NOMO-1 treated with dmso at 0.1 percent for 144 hours (cell line): ENCODE data around the gene RASSF5.
"Not testable (repeated sequence)": the region's sequence is repeated elsewhere in the genome, so short reads cannot be mapped to it uniquely, and the experiment has no call there.

Experiments
- DNase-seq: peaks from one replicate; lab custom pipeline; 2025; ENCODE audit not compliant: unreplicated experiment; lab: John Stamatoyannopoulos, UW

The RASSF5 gene

DNA sequence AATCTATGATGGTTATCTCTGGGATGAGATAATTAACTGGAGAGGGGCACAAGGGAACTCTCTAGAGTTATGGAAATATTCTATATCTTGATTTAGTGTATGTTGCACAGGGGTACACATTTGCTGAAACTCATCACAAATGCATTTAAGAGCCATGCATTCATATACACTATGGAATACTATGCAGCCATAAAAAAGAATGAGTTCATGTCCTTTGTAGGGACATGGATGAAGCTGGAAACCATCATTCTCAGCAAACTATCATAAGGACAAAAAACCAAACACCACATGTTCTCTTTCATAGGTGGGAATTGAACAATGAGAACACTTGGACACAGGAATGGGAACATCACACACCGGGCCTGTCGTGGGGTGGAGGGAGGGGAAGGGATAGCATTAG, 119.1 kb downstream of the RASSF5 start:
- DNase-seq: not testable (repeated sequence)

DNA sequence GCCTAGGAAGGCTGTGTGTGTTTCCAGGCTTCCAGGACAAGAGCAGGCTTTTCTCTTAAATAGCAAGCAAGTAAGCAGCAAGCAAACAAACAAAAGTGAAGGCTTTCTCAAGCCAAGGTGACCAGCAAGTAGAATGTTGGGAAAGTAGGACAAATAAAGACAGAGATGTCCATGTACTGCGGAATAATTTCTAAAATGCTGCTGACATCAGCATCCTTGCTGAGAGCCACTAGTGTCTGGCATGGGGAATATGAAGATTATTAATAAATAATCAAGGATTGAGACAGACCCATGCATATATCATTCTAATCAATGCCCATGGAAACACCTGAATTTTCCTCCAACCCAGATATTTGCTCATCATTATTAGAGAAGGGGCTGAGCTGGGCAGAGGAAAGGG, 121.6 kb downstream of the RASSF5 start:
- DNase-seq: no peak

GRCh38 chr1:206631085-206631509, 123.8 kb downstream of the RASSF5 start:
- DNase-seq: peak; percentile 17

DNA sequence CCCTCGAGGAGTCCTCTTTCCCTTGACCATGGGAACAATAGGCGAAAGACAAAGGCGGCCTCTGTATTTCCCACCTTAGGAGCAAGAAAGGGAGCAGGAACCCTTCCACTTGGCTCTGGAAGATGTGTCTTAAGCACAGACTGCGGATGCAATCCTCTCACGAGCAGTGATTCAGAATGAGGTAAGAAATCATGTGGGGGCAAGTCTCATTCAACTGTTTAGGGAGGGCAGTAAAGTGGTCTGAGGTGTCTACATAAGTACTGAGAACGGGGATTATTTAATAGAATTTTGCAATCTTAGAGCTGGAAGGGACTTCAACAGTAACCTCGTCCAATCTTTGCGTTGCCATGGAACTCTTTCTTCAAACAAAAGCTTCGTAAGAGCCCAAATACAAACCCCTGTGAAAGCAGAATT, 126.4 kb downstream of the RASSF5 start:
- no peak for DNase-seq

DNA sequence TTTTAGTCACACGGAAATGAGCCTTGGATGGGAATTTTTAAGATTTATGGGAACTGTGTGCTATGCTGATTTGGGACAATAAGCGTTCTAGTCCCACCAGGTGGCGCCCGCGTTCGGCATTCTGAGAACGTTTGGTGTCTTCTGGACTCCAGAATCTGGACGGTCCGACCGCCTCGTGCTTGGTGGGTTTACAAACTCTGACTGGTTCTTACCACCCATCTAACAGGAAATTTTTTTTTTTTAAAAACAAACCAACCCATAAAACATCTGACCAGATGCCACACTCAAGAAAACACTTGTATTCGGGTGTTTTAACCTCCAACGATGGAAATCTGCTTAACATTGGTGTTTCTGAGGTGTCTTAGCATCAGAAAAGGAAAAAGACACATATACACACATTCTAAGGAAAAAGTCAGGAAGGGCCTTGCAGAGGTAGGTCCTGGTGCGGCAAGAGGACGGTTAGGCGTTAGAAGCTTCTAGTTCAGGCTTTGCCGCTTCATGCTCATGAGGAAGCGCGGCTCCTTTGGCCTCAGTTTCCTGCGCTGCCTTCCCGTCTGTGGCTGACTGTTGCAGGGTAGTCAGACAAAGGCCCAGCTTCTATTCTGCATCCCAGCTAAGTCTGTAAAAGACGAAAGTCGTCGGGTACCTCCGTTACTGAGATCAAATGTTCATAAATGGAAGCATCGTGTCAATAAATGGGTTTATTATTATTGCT, 127.2 kb downstream of the RASSF5 start:
- DNase-seq: no peak

DNA sequence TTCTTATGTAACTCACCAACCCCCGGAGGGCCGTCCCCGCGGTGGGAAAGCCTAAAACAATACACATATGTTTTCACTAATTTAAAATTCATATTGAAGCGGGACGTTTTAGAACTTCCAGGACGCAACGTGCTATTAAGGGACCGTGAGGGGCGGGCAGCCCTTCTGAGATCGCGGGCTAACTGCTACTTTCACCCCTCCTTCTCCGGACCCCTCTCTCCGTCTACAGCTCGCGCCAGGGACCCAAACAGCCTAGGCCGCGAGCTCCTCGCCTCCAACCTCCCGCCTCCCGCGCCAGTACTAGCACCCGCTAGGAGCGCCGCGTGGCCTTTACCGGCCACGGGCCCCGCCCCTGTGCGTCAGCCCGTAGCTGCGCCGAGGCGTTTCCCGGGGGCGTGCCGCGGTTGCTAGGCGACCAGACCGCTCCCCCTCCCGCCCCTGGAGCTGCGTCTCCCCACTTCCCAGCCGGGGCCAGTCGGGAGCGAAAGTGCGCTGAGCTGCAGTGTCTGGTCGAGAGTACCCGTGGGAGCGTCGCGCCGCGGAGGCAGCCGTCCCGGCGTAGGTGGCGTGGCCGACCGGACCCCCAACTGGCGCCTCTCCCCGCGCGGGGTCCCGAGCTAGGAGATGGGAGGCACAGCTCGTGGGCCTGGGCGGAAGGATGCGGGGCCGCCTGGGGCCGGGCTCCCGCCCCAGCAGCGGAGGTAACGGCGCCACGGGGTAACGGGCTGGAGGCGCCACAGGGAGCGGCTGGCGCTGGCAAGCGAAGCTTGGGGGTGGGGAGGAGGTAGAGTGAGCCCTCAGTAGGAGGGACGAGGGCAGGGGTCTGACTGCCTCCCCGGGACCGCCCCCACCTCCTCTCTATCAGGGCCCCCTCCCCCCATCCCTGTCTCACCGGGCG, 128.0 kb downstream of the RASSF5 start, which contains the start of gene DYRK3:
TSS of gene DYRK3 (plus strand) at position 457 of the 898 bp plus-strand sequence. CDS start at position 625, 168 bp downstream.
- peak; percentile 71 for DNase-seq

- no peak for DNase-seq
Measured at GRCh38 chr1:206635978-206636345, 128.6 kb downstream of the RASSF5 start.

DNA sequence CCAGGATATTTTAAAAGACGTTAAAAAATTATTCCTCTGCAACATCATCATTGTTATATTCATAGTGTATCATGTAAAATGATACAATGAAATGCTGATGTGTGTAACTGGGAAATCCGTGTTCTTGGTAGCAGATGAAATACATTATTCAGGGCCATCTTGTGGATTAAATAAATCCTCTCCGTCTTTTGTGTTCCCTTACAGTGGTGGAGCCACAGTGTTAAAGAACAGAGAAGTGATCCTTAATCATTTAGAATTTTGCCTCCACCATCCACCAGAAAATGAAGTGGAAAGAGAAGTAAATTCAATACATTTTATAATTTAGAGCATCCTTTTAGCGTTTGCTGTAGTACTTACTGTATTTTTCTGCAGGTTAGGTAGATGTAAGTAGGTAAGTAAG, 129.3 kb downstream of the RASSF5 start:
- no peak for DNase-seq

DNA sequence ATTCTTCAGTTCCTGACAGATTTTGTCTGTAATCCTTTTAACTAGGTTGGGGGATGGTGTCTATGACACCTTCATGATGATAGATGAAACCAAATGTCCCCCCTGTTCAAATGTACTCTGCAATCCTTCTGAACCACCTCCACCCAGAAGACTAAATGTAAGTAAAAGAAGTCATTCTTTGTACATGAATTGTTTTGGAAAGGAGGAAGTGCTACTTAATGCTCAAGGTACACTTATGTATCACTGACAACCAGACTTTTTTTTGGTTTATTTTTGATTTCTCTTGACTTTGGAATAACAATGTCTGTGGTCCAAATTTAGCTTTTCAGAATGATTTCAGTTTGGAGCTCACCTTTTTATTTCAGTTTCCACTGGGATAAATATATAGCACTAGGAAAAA, 130.3 kb downstream of the RASSF5 start:
- DNase-seq: no peak
